Uterine smooth muscle cell (primary cell): ENCODE data around the gene TRIM61. TPM values are rescaled to one million over a fixed set of nuclear protein-coding genes. Genes with fewer than 3 reads are reported as not detected.

ENCODE experiments used
- total RNA-seq: library from RNA; depleted of rRNA; stranded (reverse); fragments of >200 nt; gene quantifications from 2 replicates; pipeline ENCODE4 v1.2.3, GENCODE V29; 2014

TRIM61 gene
- total RNA-seq: 1.5 and 2.7 TPM in 2 replicates

GRCh38 chr4:164977243-164978164 is at the start of gene TRIM61:
Gene TRIM61 (minus strand): TSS chr4:164977657. CDS start chr4:164970002, 7,655 bp downstream.

Other genes with a start within 250 kb of the TRIM61 start
- not detected in 2 replicates for gene SMIM31, start 223.5 kb downstream of the TRIM61 start, total RNA-seq
- not detected in 2 replicates for gene APELA, start 100.5 kb downstream of the TRIM61 start, total RNA-seq
- gene TRIM60, start 54.3 kb upstream of the TRIM61 start, total RNA-seq: not detected in 2 replicates
- not detected in 2 replicates for gene TRIM75, start 76.2 kb upstream of the TRIM61 start, total RNA-seq
- 6.5 and 7.9 TPM in 2 replicates for gene TMEM192, start 135.2 kb upstream of the TRIM61 start, total RNA-seq
- gene KLHL2, start 229.9 kb upstream of the TRIM61 start, total RNA-seq: 23.4 and 28.4 TPM in 2 replicates